ENCODE results near the gene LCE1C. TPM values are rescaled to one million over a fixed set of nuclear protein-coding genes. Genes with fewer than 3 reads are reported as not detected.

Gene LCE1C
- total RNA-seq, 1 donor from 2014 or later = not detected

GRCh38 chr1:152824964-152825363 lies 18.5 kb upstream of the LCE1C start:
- DNase-seq = no peak
- H3K27ac Mint-ChIP-seq (ENCODE audit: unreplicated experiment) = no peak overlapping the region
- no peak for TF ChIP-seq CTCF (IDR thresholded peaks at IDR 0.05; ENCODE audit: partially characterized antibody, unreplicated experiment)
- H3K9me3 Mint-ChIP-seq (ENCODE audit: unreplicated experiment) = peaks cover 2% of the 10 kb centered on the region
- H3K4me1 Mint-ChIP-seq (ENCODE audit: low read depth, unreplicated experiment) = no peaks in the 10 kb centered on the region
- H3K27me3 Mint-ChIP-seq (ENCODE audit: unreplicated experiment) = no peaks in the 10 kb centered on the region
- H3K4me3 Mint-ChIP-seq (ENCODE audit: unreplicated experiment) = no peak overlapping the region
- H3K36me3 Mint-ChIP-seq (ENCODE audit: unreplicated experiment) = no peaks in the 10 kb centered on the region

- no peaks in the 10 kb centered on the region for H3K27me3 Mint-ChIP-seq (ENCODE audit: unreplicated experiment)
- TF ChIP-seq CTCF (IDR thresholded peaks at IDR 0.05; ENCODE audit: partially characterized antibody, unreplicated experiment) = no peak
- H3K36me3 Mint-ChIP-seq (ENCODE audit: unreplicated experiment) = no peaks in the 10 kb centered on the region
- no peak for DNase-seq
- no peak overlapping the region for H3K27ac Mint-ChIP-seq (ENCODE audit: unreplicated experiment)
- no peak overlapping the region for H3K4me3 Mint-ChIP-seq (ENCODE audit: unreplicated experiment)
- no peaks in the 10 kb centered on the region for H3K4me1 Mint-ChIP-seq (ENCODE audit: low read depth, unreplicated experiment)
- H3K9me3 Mint-ChIP-seq (ENCODE audit: unreplicated experiment) = peaks cover 1% of the 10 kb centered on the region
These were observed 16.8 kb upstream of the LCE1C start for GRCh38 chr1:152823294-152823693.

- no peak overlapping the region for H3K27ac Mint-ChIP-seq (ENCODE audit: unreplicated experiment)
- H3K4me1 Mint-ChIP-seq (ENCODE audit: low read depth, unreplicated experiment) = no peaks in the 10 kb centered on the region
- no peak for TF ChIP-seq CTCF (IDR thresholded peaks at IDR 0.05; ENCODE audit: partially characterized antibody, unreplicated experiment)
- no peak for DNase-seq
- H3K4me3 Mint-ChIP-seq (ENCODE audit: unreplicated experiment) = no peak overlapping the region
- no peaks in the 10 kb centered on the region for H3K27me3 Mint-ChIP-seq (ENCODE audit: unreplicated experiment)
- no peaks in the 10 kb centered on the region for H3K36me3 Mint-ChIP-seq (ENCODE audit: unreplicated experiment)
- peaks cover 1% of the 10 kb centered on the region for H3K9me3 Mint-ChIP-seq (ENCODE audit: unreplicated experiment)
These were observed 10.9 kb upstream of the LCE1C start for GRCh38 chr1:152817309-152817708.

GRCh38 chr1:152811671-152812070 lies 5.2 kb upstream of the LCE1C start, which contains the start of gene LCE1B:
LCE1B (plus strand) TSS chr1:152811971; CDS start chr1:152812447, 476 bp downstream.
- Mint-ChIP-seq H3K27ac (ENCODE audit: unreplicated experiment) (no peak within 1 kb of the TSS), H3K9me3 (ENCODE audit: unreplicated experiment) (no peaks in the 10 kb centered on the region), H3K4me3 (ENCODE audit: unreplicated experiment) (no peak within 1 kb of the TSS), H3K4me1 (ENCODE audit: low read depth, unreplicated experiment) (no peaks in the 10 kb centered on the region), H3K36me3 (ENCODE audit: unreplicated experiment) (no peaks in the 10 kb centered on the region), H3K27me3 (ENCODE audit: unreplicated experiment) (no peaks in the 10 kb centered on the region)
- no peak for DNase-seq
- no peak for TF ChIP-seq CTCF (IDR thresholded peaks at IDR 0.05; ENCODE audit: partially characterized antibody, unreplicated experiment)

- no peak for TF ChIP-seq CTCF (IDR thresholded peaks at IDR 0.05; ENCODE audit: partially characterized antibody, unreplicated experiment)
- Mint-ChIP-seq H3K4me1 (ENCODE audit: low read depth, unreplicated experiment) (no peaks in the 10 kb centered on the region), H3K27me3 (ENCODE audit: unreplicated experiment) (no peaks in the 10 kb centered on the region), H3K36me3 (ENCODE audit: unreplicated experiment) (no peaks in the 10 kb centered on the region), H3K9me3 (ENCODE audit: unreplicated experiment) (no peaks in the 10 kb centered on the region), H3K4me3 (ENCODE audit: unreplicated experiment) (no peak overlapping the region), H3K27ac (ENCODE audit: unreplicated experiment) (no peak overlapping the region)
- DNase-seq = no peak
These were observed 4.6 kb upstream of the LCE1C start for GRCh38 chr1:152811050-152811449.

All from glutamatergic neuron (in vitro differentiated cells).